HG03103 (cell line): ENCODE data around the gene HES7.
"Not testable (repeated sequence)": the region's sequence is repeated elsewhere in the genome, so short reads cannot be mapped to it uniquely, and the experiment has no call there.

Source experiments
- ATAC-seq: cut with Tn5 transposase; IDR thresholded peaks from one replicate; pipeline ENCODE4 v1.9.1; 2021; ENCODE audit warnings: low read depth; ENCODE audit not compliant: unreplicated experiment

Gene HES7

GRCh38 chr17:8124350-8125153, 646 bp upstream of the HES7 start:
- no peak for ATAC-seq

- ATAC-seq: no peak
Measured at GRCh38 chr17:8122924-8123694, 797 bp downstream of the HES7 start.

GRCh38 chr17:8122422-8122923, 1.4 kb downstream of the HES7 start:
- no peak for ATAC-seq

- ATAC-seq: no peak
Measured at GRCh38 chr17:8121681-8122421, 2.1 kb downstream of the HES7 start.

GRCh38 chr17:8121407-8121680, 2.6 kb downstream of the HES7 start:
- no peak for ATAC-seq

- no peak for ATAC-seq
Measured at GRCh38 chr17:8120520-8121406, 3.1 kb downstream of the HES7 start.

- no peak for ATAC-seq
Measured at GRCh38 chr17:8119581-8120519, 4.1 kb downstream of the HES7 start.

GRCh38 chr17:8118769-8119580, 4.9 kb downstream of the HES7 start:
- ATAC-seq: no peak

GRCh38 chr17:8117980-8118768, 5.7 kb downstream of the HES7 start, which contains the start of gene ALOXE3:
ALOXE3 (minus strand) TSS chr17:8118514; CDS start chr17:8117990, 524 bp downstream.
- no peak for ATAC-seq

GRCh38 chr17:8117367-8117979, 6.4 kb downstream of the HES7 start:
- ATAC-seq: no peak

- ATAC-seq: no peak
Measured at GRCh38 chr17:8116776-8117175, 7.1 kb downstream of the HES7 start.

- no peak for ATAC-seq
Measured at GRCh38 chr17:8110907-8111306, 13.0 kb downstream of the HES7 start.

- ATAC-seq: no peak
Measured at GRCh38 chr17:8110456-8110804, 13.5 kb downstream of the HES7 start.

GRCh38 chr17:8109661-8110455, 14.0 kb downstream of the HES7 start:
- ATAC-seq: no peak

- no peak for ATAC-seq
Measured at GRCh38 chr17:8108972-8109660, 14.8 kb downstream of the HES7 start.

GRCh38 chr17:8106980-8107379, 16.9 kb downstream of the HES7 start:
- ATAC-seq: not testable (repeated sequence)
